Coronary artery (tissue), 2 donors: ENCODE measurements around the gene ZNF732.
A peak's percentile ranks its signal among the peaks of the same experiment; 100 is the strongest.

Experiments
- DNase-seq: peaks from one replicate; pipeline ENCODE4 v3.0.0-alpha.2; 2017; ENCODE audit warnings: low spot score
- H3K27ac ChIP-seq, 2 donors: fragments of 200-600 bp; sonication (generic); one replicate each; pipeline ENCODE4 v1.5.1; 2016 to 2019
- H3K4me3 ChIP-seq: fragments of 200-600 bp; sonication (generic); 2 replicates; pipeline ENCODE4 v1.5.1; 2016; ENCODE audit warnings: mild to moderate bottlenecking, moderate library complexity
- TF ChIP-seq, protein P1 (sequence below): fragments of 200-600 bp; sonication (generic); IDR thresholded peaks from one replicate; pipeline ENCODE4 v1.5.1; 2019; ENCODE audit warnings: antibody characterized with exemption

ZNF732 gene

GRCh38 chr4:304969-305680, at the start of gene ZNF732:
ZNF732 (minus strand) TSS chr4:305474; CDS start chr4:305310, 164 bp downstream.
- H3K27ac ChIP-seq, result no peak within 1 kb of the TSS
- TF ChIP-seq, protein P1, sequence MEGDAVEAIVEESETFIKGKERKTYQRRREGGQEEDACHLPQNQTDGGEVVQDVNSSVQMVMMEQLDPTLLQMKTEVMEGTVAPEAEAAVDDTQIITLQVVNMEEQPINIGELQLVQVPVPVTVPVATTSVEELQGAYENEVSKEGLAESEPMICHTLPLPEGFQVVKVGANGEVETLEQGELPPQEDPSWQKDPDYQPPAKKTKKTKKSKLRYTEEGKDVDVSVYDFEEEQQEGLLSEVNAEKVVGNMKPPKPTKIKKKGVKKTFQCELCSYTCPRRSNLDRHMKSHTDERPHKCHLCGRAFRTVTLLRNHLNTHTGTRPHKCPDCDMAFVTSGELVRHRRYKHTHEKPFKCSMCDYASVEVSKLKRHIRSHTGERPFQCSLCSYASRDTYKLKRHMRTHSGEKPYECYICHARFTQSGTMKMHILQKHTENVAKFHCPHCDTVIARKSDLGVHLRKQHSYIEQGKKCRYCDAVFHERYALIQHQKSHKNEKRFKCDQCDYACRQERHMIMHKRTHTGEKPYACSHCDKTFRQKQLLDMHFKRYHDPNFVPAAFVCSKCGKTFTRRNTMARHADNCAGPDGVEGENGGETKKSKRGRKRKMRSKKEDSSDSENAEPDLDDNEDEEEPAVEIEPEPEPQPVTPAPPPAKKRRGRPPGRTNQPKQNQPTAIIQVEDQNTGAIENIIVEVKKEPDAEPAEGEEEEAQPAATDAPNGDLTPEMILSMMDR, result no peak
- no peak for DNase-seq
- H3K4me3 ChIP-seq, result peak within 1 kb of the TSS; percentile 62

GRCh38 chr4:340011-340410, 34.7 kb upstream of the ZNF732 start:
- TF ChIP-seq, protein P1, result no peak

DNA sequence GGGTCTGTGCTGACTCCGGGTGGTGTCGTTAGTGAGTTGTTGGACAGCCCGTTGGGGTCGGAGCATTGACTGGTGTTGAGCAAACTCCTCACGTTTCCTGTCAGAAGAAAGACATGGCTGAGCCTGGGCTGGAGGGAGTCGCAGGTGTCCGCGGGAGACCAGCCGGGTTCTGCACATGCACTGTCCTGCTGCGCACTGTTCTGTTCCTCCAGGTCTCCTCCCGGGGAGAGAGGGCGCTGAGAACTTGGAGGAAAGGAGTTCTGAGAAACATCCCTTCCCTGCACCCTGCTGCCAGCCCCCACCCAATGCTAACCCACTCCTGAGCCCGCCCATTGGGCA, 33.5 kb upstream of the ZNF732 start:
- peak overlapping the region; percentile 85 for H3K4me3 ChIP-seq
- peak overlapping the region; percentile 88 to 99 for H3K27ac ChIP-seq
- no peak for DNase-seq

More at GRCh38 chr4:340011-340410, 34.7 kb upstream of the ZNF732 start:
- no peak overlapping the region for H3K27ac ChIP-seq
- DNase-seq, result no peak
- H3K4me3 ChIP-seq, result no peak overlapping the region

DNA sequence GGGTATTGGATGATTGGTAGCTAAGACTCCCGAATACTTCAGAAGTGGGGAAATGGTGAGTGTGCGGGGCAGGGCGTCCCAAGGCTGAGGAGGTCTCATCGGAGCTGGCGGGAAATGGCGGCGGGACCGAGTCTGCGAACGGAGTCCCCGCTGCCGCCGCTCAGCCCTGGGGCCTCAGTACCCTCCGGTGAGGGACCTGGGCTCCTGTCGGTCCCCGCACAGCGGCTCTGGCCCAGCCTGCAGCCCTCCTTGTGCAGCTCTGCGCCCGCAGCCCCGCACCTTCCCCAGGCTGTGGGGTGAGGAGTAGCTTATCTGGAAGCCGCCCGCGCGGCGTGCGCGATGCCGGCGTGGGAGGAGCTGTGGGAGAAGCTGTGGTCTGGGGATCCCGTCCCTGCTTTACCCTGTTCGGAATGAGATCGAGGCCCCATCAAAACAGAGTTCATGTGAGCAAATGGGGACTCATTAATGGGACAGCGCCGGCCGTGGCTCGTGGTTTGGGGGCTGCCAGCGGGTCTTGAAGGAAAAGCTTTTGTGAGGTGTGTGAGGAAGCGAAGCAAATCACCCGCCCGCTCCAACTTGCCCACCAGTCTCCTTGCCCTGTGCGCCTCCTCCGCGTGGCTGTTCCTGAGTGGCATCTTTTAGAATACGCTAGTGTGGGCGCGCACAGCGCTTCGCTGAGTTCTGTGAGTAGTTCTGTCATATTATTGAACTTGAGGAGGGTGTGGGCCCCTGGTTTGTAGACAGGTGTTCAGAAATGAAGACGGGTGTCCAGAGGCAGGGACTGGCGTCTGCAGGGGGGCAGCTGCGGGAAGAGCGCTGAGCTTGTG, 32.9 kb upstream of the ZNF732 start:
- TF ChIP-seq, protein P1, result no peak
- H3K4me3 ChIP-seq, result peak overlapping the region; percentile 85
- DNase-seq, result no peak
- peak overlapping the region; percentile 88 to 99 for H3K27ac ChIP-seq

More for the DNA sequence above, 33.5 kb upstream of the ZNF732 start:
- TF ChIP-seq, protein P1, result no peak

DNA sequence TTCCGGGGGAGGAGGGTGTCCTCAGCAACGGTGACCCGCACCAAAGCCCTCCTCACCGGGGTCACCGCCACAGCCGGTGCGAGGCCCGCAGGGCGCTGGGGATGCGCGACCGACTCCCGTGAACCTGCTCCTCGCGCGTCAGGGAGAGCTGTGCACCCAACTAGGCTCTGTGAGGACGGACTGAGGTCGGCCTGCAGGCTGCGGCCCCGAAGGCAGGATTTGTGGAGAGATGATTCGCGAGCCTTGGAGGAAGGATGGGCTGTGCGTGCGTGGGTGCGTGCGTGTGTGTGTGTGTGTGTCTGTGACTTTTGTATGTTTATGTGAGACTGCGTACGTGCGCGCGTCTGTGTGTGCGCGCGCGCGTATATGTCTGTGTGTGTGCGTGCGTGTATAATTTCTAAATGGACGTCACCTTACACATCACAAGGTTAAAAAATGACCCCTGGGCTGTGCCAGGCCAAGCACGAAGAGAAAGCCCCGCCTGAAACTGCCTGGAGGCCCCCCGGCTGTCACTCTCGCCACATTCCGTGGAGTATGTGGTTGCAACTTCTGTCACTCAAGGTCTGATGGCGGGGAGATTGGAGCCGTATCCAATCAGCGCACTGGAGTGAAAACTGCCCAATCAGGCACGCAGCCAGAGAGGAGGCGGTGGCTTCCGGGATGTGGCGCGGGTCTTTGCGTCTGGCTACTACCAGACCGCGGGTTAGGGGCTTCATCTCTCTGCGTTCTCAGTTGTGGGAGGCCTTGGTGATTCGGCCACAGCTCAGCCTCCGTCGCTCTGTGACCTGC, 32.1 kb upstream of the ZNF732 start, which contains the start of gene ZNF141:
TSS of gene ZNF141 (plus strand) at position 672 of the 789 bp plus-strand sequence. CDS start 170 bp downstream, outside the sequence.
- H3K4me3 ChIP-seq, result peak within 1 kb of the TSS; percentile 85
- peak within 1 kb of the TSS; percentile 88 to 99 for H3K27ac ChIP-seq
- TF ChIP-seq, protein P1, result no peak
- DNase-seq, result peak; percentile 98

- no peak for DNase-seq
- TF ChIP-seq, protein P1, result no peak
- Histone ChIP-seq H3K4me3 (peak overlapping the region; percentile 85), H3K27ac (peak overlapping the region; percentile 88 to 99)
These were observed 31.5 kb upstream of the ZNF732 start for GRCh38 chr4:336893-337142.
